ENCODE data around the gene PIGU.

Gene PIGU

DNA sequence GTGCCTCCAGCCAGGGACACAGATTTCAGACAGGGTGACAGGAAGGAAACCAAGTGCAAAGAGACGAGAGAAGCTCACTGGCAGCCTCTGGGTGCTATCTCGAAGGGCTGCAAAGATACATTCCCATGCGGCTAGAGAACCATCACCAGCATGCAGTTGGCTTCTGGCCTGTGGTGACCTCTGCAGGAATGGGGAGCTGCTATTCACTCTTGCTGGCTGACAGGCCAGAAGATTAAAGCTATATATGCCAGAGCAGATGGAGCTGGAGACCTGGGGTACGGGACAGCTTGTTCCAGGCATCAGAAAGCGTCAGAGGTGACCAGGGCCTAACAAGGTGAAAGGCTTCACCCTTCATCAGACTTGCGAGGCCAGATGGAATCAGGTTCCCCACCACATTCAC, 98.4 kb downstream of the PIGU start:
- DNase-seq (ENCODE audit: low read depth) = no peak

DNA sequence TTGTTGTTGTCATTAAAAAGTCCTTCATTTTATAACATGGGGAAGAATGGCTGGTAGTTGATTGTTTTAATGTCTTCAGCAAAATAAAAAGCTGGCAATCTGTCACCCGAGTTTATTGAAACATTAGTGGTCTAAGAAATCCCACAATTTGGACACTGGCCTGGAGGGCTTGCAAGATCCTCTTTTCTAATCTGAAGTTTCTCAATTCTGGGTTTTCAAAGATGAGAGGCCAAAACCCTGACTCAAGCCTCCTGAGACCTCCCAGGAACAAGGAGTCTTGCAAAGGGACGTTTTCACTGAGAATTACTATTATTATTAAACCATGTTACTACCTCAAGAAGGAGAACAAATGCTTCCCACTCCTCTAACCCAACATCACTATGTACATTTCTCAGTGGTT, 98.9 kb downstream of the PIGU start:
- DNase-seq (ENCODE audit: low read depth) = no peak

DNA sequence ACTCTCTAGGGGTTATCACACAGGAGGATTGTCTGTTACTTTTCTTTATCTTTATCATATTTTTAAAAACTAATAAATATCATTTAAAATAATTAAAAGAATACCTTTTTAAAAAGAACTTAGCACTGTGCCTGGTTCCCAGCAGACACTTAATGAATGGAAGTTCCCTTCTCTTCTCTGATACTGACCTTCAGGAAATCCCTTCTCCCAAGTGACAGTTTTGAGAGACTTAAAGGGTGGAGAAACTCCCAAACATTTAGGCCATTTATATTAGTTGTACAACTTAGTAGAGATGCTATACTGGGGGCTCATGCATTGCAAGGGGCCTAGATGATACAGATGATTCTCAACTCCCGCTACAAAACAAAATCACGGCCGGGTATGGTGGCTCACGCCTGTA, 99.8 kb downstream of the PIGU start:
- DNase-seq (ENCODE audit: low read depth) = no peak

DNA sequence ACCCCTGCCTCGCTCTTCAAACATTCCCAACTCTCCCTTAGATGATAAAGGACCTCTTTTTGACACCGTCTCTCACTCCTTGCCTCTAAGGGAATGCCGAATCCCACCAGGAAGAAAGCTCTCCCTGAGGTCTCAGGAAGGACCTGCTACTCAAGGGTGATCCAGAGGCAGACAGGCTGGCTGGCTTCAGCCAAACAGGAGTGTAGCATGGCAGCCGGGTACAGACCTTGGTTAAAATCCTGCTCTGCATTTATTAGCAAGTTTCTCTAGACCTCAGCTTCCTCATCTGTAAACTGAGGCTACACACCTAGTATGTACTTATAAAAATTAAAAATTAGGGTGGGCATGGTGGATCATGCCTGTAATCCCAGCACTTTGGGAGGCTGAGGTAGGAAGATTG, 101.1 kb downstream of the PIGU start:
- DNase-seq (ENCODE audit: low read depth) = no peak

DNA sequence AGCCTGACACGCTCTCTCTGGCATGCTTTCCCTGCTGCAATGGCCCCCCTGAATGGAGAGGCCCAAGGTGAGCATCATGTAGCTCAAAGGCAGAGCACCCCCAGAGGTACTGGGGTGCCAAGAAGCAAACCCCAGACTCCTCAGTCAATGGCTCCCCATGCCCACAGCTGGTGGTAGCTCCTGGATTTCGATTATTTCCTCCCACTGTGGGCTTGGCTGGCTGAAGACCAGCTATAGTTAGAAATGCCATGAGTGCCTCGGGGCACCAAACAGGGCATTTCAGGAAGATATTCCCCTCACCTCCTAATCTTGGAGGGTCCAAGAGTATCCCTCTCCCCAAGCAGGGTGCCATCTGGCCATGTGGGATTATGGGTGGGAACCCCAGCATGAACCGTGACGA, 101.6 kb downstream of the PIGU start:
- DNase-seq (ENCODE audit: low read depth) = no peak

DNA sequence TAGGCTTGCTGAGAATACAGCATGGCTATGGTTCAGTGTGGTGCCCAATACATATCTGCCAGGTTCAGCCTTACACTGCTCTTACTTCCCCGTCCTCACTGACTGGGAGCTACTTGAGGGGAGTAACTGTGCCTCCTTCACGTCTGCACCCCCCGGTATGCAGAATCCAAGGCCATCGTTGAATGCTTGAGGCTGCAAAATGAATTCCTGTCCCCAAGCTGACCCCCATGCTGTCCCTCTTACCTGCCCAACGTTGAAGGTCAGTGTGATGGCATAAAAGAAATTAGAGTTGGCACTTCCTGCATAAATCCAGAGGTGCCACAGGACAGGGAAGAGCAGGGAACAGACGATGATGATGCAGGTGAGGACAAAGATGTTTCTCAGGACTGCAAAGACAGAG, 102.0 kb downstream of the PIGU start:
- no peak for DNase-seq (ENCODE audit: low read depth)

DNA sequence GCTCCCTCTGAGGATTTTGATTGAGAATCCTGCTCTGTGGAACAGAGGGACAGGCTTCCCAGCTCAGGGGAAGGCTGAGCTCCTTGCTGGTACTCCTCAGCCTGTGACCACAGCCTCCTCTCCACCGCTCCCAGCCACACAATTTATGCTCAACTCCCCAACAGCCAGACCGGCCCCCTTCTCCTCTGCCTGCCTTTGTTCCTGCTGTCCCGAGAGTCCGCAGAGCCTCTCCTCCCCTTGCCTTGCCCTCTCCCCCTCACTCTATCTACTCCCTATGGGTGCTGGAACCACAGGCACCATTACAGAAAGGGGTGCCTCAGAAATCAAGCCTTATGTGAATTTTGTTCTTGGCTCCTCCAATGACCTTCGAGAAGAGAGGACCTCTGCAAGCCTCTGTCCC, 102.5 kb downstream of the PIGU start:
- DNase-seq (ENCODE audit: low read depth) = no peak

DNA sequence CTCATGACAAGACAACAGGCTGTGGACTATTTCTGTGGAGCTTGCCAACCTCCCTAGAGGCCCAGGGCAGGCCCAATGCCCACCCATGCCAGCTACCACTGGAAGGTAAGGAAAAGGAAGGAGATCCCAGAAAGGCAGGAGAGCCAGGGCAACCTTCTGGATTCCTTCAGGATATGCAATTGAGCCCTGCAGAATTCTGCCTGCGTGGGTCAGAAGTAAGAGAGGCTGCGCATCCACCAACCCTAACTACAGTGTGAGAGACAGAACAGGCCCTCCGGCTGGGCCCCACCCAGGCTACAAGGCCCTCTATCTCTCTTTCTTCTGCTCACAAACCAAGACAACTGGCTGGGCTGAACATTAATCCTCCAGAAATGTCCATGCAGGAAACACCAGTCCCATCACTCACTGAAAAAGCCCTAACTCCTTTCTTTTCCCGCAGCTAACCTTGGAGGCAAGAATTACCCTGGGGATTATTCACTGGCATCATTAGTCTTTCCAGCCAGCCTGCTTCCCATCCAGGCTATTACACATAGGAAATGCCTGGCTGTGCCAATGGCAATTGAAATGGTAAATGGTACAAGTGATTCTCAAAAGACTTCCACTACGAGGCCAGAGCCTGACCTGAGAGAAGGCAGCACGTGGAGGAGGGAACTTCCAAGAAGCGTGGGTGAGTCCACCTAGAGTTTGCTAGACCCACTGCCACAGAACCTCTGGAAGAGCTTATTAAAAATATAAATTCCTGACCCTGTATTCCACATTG, 103.2 kb downstream of the PIGU start:
- no peak for DNase-seq (ENCODE audit: low read depth)

DNA sequence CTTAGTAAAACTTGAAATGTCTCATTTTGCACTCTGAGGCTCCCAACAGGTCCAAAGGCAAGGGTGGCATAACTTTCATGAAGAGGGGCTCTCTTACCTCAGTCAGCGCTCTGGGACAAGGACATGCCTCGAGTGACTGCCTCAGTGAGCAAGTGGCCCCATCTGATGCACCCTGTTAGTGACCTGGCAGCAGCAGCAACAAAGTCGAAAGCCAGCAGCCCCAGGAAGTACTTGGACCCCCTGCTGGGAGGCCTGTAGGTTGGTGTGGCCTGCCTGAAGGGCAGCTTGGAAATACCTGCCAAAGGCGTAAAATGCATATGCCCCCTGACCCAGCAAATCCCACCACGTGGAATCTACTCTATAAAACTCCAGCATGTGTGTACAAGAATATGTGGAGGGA, 105.1 kb downstream of the PIGU start:
- DNase-seq (ENCODE audit: low read depth) = no peak

DNA sequence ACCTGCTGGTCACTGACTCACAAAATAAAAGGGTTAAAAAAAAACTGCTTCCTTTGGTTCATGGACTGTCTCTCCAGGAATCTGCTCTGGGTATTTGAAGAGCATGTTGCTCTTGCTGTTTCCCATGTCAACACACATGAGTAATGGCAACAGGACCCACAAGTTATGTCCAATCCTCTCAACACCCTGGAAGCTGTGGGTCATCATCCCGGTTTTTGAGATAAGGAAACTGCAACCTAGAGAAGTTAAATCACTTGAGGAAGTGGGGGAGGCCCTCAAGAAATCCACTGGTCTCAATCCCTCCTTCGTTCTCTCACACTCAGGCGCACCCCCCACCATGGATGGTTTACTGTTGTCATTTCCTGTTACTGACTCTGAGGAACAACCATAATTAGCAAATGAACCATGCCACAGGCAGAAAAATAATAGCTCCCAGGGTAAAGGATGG, 106.0 kb downstream of the PIGU start:
- DNase-seq (ENCODE audit: low read depth) = no peak

DNA sequence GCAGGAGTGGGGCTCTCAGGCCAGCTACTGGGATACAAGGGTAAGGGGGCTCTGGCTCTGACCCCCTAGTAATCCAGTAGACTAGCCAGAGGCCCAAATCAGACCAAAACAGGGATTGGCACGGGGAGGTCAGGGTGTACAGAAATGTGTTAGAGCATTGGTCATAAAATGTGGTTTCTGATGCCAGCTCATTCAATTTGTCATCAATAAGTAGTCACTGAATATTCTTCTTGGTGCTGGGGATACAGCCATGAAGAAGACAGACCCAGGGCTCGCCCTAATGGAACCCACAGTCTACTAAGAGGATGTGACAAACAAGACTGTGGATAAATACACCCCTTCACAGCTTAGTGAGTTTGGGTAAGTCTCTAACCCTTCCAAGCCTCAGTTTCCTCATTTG, 107.3 kb downstream of the PIGU start:
- DNase-seq (ENCODE audit: low read depth) = no peak

DNA sequence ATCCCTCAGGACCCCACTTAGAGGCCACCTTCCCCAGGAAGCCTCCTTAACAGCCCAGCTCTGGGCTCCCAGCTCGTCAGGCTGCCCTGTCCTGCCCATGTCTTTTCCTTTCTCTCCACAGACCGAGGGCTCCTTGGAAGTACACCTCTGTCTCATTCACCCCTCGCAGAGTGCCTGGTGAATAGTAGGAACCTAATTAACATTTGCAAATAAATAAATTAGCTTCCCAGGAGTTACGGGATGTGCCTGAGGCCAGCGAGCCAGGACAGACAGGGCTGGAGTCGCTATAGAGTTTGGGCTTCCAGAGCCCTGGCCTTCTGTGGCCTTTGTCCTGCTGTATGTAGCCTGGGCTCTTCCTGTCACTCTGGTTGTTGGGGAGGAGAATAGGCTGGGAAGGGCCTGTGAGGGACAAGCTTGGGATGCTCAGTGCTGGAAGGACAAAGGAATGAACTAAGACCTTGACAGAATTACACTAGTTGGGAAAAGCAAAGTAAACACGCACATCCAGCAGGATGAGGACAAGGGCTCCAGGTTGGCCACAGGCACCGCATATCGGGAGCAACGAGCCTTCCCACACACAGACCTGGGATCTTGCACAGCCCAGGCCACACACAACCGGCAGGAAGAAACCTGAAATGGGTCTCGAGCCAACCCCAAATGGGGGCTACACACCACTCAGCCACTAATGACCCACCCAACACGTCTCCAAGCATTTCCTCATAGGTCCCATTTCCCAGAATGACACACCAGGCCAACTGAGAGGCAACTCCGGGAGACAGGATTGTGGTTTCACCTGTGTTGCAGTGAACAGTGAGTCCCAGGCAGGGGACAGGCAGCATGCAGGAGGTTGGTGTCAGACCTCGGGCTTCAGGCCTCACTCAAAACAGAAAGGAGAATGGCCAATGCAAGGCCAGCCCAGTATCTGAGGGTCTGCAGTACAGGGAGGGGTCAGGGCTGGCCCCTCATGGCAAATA, 108.7 kb downstream of the PIGU start:
- DNase-seq (ENCODE audit: low read depth) = no peak

DNA sequence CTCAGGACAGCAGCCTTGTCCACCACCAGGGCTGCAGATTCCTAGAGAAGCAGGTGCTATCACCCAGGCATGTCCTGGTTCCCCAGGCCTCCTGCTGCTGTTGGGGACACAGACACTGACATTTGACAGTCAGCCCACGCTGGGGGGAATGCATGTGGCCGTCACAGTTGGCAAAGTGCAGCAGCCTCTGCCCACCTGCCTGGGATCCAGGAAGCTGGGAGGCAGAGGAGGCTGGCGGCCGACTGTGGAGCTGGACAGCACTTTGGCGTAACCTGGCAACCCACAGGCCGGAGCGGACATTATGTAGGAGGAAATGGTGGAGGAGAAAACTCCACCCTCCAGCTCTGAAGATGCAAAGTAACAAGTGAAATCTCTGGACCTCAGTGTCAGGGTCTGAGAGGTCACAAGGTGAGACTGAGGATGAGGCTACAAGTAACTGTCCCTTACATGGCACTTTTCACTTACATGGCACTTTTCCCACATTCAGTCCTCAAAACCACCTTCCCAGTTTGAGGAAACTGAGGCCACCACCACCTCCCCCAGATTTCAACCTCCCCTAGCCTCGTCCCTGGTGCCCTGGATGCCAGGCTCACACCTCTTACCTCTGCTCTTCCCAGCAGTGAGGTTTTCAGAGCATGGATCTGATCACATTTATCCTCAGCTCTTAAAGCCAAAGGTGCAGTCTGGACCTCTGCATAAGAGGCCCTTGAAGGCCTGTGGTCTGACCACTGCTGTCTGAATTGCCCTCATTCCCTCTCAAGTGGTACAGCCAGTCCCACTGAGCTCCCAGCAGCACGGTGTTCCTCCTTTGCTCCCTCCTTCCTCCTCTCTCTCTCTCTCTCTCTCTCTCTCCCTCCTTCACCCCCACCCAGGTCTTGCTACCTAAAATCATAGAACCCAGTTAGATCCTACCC, 109.7 kb downstream of the PIGU start:
- DNase-seq (ENCODE audit: low read depth) = no peak

DNA sequence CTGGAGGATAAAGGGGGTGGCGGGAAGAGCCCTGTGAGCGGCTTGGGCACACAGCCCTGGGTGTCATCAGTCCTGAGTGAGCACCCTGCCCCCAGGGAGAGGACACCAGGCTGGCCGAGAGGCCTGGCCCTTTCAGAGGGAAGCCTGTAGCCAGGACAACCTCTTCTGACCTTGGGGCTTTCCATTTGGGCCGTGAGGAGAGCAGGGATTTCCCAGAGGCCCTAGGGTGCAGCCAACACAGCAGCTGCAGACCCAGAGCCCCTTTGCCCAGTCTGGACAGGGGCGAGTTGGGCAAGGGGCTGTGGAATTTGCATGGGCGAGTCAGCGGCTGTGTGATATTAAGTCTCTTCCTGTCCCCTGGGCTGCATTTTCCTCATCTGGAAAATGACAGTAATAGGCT, 112.1 kb downstream of the PIGU start:
- DNase-seq (ENCODE audit: low read depth) = no peak

DNA sequence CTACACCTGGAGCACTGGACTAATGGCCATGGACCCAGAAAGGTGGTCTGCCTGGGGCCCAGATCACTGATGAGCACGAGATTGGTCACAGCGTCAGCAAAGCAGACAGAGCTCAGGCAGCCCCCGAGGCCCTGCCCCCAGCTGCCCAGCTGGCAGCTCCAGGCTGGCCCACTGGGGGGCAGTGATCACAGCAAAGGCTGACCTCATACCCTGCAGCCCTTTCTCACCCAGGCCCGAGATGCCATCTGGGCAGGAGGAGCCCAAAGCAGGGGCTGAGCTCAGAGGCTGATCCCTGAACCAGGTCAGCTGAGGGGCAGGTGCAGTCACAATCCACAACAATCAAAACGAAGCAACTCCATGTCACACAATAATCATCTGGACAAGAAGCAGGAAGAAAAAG, 114.3 kb downstream of the PIGU start:
- DNase-seq (ENCODE audit: low read depth) = no peak

DNA sequence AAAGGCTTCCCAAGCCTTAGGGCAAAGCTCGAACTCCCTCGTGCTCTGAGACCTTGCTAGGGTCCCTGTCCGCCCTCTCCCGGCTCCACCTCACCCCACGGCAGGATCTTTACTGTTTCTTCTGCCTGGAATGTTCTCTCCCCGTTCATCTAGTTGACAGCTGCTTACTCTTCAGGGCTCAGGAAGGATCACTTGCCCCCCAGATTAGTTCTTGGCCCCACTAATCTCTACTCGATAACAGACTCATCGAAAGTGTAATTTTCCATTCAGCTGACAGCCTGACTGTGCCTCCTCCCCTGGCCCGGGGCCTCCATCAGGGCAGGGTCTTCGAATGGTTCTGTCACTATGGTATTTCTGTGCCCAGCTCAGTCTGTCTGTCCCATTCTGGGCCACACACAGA, 115.2 kb downstream of the PIGU start:
- DNase-seq (ENCODE audit: low read depth) = no peak

DNA sequence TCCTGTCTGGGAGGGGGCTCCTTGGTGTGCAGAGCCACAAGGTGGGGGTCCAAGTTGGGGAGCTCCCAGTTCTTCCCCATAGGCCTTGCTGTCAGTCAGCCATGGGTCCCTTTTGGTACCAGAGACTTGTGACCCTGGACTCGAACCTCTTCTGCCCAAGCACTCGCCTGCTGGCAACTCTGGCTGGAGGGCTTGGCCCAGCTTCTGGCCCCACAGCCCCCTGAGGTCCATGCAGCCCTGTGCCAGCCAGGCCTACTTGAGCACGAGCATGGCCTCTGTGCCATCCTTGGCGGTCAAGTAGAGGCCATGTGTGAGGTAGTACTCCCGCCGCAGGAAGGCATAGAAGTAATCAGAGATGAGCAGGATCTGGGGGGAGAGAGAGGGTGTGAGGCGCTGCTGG, 116.3 kb downstream of the PIGU start:
- no peak for DNase-seq (ENCODE audit: low read depth)

DNA sequence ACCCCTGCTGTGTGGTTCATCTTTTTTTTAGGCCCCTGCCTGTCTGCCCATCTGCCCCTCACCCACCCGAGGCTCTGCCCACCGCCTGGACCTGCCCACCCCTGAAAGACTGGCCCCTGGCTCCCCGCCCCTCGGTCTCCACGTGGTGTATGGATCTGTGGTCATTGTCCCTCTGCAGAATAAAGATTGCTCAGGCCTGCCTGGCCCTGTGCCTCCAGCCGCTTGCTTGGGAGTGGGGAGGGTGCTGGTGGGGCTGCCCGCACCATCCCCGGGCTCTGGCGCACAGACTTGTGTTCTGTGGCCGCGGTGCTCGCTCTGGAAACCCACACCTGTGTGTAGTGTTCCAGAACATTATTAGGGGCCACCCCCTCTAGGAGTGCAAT, 116.8 kb downstream of the PIGU start:
- DNase-seq (ENCODE audit: low read depth) = no peak

DNA sequence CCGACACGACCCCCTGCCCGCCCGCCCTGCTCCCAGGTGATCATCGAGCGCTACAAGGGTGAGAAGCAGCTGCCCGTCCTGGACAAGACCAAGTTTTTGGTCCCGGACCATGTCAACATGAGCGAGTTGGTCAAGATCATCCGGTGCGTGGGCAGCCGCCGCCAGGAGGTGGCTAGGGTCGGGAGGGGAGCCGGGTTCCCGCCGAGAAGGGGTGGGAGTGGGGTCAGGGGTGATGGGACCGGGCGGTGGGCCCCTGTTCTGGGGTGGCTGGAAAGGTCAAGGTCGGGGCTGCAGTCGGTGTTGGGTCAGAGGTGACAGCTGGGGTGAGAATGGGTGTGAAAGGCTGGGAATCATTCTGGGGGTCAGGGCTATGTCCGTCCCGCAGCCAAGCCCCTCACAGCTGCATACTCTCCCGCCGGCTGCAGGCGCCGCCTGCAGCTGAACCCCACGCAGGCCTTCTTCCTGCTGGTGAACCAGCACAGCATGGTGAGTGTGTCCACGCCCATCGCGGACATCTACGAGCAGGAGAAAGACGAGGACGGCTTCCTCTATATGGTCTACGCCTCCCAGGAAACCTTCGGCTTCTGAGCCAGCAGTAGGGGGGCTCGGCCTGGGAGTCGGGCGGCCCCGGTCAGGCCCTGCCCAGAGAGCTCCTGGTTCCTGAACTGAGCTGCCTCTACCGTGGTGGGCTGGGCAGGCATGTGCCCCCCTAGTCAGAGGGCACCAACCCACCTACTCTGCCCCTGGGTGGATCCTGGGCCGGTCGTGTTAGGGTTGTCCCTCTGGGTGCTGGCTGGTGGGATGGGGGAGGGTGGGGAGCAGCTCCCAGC, 117.4 kb downstream of the PIGU start:
- DNase-seq (ENCODE audit: low read depth) = no peak

DNA sequence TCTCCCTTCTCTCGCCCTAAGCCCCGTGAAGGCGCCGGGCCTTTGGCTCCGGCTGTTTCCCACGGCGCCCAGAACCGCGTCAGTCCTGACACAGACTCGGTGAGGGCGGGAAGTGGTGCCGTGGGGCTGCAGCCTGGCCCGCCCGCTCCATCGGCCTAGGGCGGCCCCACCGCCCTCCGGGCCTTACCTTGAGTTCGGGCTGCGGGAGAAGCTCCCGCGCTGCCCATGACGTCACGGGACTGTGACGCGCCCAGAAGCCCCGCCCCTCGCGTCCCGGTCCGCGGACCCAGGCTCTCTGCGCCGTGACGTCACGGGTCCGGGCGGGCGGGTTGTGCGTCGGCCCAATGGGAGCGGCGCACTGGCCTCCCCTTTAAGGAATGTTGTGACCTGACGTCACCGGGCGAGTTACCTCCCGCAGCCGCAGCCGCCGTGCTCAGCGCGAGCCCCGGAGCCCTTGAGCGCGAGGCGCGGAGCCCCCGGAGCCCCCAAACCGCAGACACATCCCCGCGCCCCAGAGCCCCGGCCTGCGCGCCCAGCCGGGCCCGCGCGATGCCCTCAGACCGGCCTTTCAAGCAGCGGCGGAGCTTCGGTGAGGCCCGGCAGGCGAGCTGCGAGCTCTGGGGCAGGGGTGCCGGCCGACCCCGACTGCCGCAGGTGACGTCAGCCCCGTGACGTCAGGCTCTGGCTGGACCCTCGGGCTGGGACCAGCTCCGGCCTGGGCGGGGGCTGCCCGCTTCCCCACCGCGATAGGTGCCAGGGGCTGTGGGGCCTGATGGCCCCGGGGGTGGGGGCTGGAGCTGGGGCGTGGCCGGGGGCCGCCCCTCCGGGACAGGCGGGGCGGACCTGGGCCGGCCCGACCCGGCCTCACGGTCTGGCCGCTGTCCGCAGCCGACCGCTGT, 118.3 kb downstream of the PIGU start, which contains the start of gene MAP1LC3A:
Gene MAP1LC3A, plus strand, starts transcription at position 399 of the 899 bp plus-strand sequence. Its CDS starts 151 bp downstream, at position 550.
- DNase-seq (ENCODE audit: low read depth) = peak; percentile 87

All from stimulated activated CD8-positive, alpha-beta memory T cell treated with anti-CD3 and anti-CD28 coated beads, Interleukin-12 subunit alpha, Interleukin-12 subunit beta, amount 100 ng/mL, for 4 hours (primary cell).